ENCODE measurements around the gene F12. TPM values are rescaled to one million over a fixed set of nuclear protein-coding genes. Genes with fewer than 3 reads are reported as not detected.
A peak's percentile ranks its signal among the peaks of the same experiment; 100 is the strongest.

F12 gene
- total RNA-seq, 1 donor from 2014 or later: 0.31 TPM

DNA sequence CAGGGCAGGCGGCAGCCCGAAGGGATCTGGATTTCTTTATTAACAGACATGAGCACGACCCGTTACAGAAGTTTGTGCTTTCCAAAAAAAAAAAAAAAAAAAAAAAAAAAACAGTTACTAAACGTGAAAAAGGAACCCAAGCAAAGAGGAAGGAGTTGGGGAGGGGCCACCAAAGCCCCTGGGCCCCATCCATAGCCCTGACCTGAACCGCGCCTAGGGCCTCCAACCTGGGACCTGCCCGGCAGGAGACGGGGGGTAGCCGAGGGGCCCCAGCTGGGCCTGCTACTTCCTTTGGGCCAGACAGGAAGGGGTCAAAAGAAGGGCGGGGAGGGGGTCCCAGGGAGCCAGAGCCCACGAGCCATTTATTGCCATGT, 47.2 kb upstream of the F12 start:
- Mint-ChIP-seq H3K36me3 (ENCODE audit: low read depth) (no peaks in the 10 kb centered on the region), H3K4me3 (no peak overlapping the region), H3K27me3 (no peaks in the 10 kb centered on the region), H3K9me3 (no peaks in the 10 kb centered on the region), H3K27ac (no peak overlapping the region), H3K4me1 (peaks cover 28% of the 10 kb centered on the region)
- TF ChIP-seq, protein P1, sequence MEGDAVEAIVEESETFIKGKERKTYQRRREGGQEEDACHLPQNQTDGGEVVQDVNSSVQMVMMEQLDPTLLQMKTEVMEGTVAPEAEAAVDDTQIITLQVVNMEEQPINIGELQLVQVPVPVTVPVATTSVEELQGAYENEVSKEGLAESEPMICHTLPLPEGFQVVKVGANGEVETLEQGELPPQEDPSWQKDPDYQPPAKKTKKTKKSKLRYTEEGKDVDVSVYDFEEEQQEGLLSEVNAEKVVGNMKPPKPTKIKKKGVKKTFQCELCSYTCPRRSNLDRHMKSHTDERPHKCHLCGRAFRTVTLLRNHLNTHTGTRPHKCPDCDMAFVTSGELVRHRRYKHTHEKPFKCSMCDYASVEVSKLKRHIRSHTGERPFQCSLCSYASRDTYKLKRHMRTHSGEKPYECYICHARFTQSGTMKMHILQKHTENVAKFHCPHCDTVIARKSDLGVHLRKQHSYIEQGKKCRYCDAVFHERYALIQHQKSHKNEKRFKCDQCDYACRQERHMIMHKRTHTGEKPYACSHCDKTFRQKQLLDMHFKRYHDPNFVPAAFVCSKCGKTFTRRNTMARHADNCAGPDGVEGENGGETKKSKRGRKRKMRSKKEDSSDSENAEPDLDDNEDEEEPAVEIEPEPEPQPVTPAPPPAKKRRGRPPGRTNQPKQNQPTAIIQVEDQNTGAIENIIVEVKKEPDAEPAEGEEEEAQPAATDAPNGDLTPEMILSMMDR (IDR thresholded peaks at IDR 0.05): peak; percentile 3
- intact Hi-C loops (cut with micrococcal nuclease): loop anchor here (1.0 to 5.0 kb wide), 7 partner anchors 16 to 342 kb away; partner anchors contain the start of genes NSD1, PDLIM7 and TMED9
- ATAC-seq (ENCODE audit: low read depth) (no peak), DNase-seq (no peak)
- ChIA-PET POLR2A (interaction anchor here (1.4 to 6.0 kb wide), 4 partner anchors 30 to 67 kb away, joined by 6 to 88 read pairs (median 14); partner anchors contain the start of gene GRK6), CTCF (interaction anchor here (0.8 to 5.7 kb wide), 7 partner anchors 38 to 147 kb away, joined by 3 to 89 read pairs (median 5); no protein-coding TSS in a partner anchor)

DNA sequence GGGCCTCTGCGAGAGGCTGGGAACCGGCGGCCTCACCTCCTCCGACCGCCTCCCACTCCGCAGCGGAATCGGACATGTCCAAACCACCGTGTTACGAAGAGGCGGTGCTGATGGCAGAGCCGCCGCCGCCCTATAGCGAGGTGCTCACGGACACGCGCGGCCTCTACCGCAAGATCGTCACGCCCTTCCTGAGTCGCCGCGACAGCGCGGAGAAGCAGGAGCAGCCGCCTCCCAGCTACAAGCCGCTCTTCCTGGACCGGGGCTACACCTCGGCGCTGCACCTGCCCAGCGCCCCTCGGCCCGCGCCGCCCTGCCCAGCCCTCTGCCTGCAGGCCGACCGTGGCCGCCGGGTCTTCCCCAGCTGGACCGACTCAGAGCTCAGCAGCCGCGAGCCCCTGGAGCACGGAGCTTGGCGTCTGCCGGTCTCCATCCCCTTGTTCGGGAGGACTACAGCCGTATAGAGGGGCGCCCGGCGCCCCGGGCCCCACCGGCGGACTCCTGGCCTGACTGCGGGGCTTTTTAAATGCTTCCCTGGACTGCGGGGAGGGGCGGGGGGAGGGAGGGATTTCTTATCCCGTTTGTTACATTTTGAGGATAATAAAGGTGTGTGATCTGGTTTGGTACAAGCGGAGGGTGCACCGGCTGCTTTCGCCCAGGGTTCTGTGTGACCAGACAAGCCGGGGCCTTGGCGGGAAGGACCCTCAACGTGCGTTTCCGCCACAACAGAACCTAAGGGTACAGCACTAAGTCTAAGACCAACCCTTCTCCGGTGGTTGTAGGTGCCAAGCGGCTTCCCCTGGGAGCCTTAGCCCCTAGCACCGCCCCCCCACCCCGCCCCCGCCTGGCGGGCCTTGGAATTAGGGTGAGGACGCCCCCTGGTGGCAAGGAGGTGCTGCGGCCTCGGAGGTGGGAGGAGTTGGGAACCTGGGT, 46.6 kb upstream of the F12 start:
- DNase-seq: peak; percentile 83
- ChIA-PET POLR2A (interaction anchor here (0.6 to 6.0 kb wide), 18 partner anchors 10 to 156 kb away, joined by 3 to 101 read pairs (median 6); partner anchors contain the start of genes DOK3, GRK6, LMAN2 and PDLIM7), CTCF (interaction anchor here (0.6 to 13.5 kb wide), 25 partner anchors 12 to 344 kb away, joined by 3 to 293 read pairs (median 5); partner anchors contain the start of genes PDLIM7, PFN3 and TMED9)
- no peaks in the 10 kb centered on the region for H3K27me3 Mint-ChIP-seq
- no peaks in the 10 kb centered on the region for H3K9me3 Mint-ChIP-seq
- peak overlapping the region; percentile 91 for H3K4me3 Mint-ChIP-seq
- intact Hi-C loops (cut with micrococcal nuclease): loop anchor here (1.0 to 5.0 kb wide), 9 partner anchors 16 to 341 kb away; partner anchors contain the start of genes GRK6, MXD3, NSD1 and PDLIM7
- H3K27ac Mint-ChIP-seq: peak overlapping the region; percentile 91
- peaks cover 28% of the 10 kb centered on the region for H3K4me1 Mint-ChIP-seq
- no peaks in the 10 kb centered on the region for H3K36me3 Mint-ChIP-seq (ENCODE audit: low read depth)
- ATAC-seq (ENCODE audit: low read depth): peak; percentile 48
- TF ChIP-seq, protein P1 (IDR thresholded peaks at IDR 0.05): peak; percentile 77

DNA sequence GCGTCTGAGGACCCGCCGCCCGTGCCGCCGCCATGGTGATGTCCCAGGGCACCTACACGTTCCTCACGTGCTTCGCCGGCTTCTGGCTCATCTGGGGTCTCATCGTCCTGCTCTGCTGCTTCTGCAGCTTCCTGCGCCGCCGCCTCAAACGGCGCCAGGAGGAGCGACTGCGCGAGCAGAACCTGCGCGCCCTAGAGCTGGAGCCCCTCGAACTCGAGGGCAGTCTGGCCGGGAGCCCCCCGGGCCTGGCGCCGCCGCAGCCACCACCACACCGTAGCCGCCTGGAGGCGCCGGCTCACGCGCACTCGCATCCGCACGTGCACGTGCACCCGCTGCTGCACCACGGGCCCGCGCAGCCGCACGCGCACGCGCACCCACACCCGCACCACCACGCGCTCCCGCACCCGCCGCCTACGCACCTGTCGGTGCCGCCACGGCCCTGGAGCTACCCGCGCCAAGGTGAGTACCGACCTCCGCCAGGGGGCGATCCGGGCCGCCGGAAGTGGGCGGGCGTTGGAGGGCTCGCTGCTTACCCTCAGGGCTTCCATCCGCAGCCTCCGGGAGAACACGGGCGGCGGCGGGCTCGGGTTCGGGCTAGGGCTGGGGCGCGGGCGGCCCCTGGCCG, 45.8 kb upstream of the F12 start:
- POLR2A ChIA-PET: interaction anchor here (0.6 to 6.0 kb wide), 21 partner anchors 9 to 673 kb away, joined by 3 to 101 read pairs (median 5); partner anchors contain the start of genes DOK3, GRK6, LMAN2 and PDLIM7
- peak; percentile 62 for ATAC-seq (ENCODE audit: low read depth)
- intact Hi-C loops (cut with micrococcal nuclease): loop anchor here (1.0 to 5.0 kb wide), 3 partner anchors 29 to 323 kb away; partner anchors contain the start of genes GRK6, MXD3 and NSD1

DNA sequence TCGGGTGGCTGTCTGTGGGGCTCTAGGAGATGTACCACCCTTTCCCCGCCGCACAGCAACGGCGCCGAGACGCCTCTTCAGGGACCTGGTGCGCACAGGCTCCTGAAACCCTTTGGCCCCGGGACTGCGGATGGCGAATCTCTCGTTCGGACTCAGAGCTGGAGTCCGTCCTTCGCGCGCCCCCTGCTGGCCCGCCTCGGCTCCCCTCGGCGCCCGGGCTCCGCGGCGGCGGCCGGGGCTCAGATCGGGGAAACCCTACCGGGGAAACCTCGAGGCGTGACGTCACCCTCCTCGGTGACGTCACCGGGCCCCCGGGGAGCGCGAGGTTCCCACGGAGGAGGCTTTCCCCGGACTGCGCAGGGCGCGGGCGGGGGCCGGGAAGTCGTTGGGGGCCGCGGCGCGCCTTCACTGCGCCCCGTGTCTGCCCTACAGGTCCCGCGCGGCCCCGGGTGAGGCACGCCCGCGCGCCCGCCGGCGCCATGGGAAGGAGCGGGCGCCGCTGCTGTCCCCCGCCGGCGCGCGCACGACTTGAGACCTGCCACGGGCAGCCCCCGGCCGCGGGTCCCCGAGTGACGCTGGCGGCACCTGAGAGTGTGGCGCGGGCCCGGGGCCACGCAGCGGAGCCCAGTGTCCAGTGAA, 45.2 kb upstream of the F12 start:
- no peaks in the 10 kb centered on the region for H3K9me3 Mint-ChIP-seq
- POLR2A ChIA-PET: interaction anchor here (0.6 to 6.0 kb wide), 19 partner anchors 8 to 674 kb away, joined by 3 to 101 read pairs (median 6); partner anchors contain the start of genes DOK3, GRK6, LMAN2 and PDLIM7
- H3K27me3 Mint-ChIP-seq: no peaks in the 10 kb centered on the region
- peaks cover 28% of the 10 kb centered on the region for H3K4me1 Mint-ChIP-seq
- peak overlapping the region; percentile 91 for H3K4me3 Mint-ChIP-seq
- intact Hi-C loops (cut with micrococcal nuclease): loop anchor here (1.0 to 5.0 kb wide), 6 partner anchors 23 to 322 kb away; partner anchors contain the start of genes GRK6, MXD3 and NSD1
- peak overlapping the region; percentile 12 for H3K27ac Mint-ChIP-seq
- CTCF ChIA-PET: interaction anchor here (0.8 to 13.5 kb wide), 24 partner anchors 10 to 144 kb away, joined by 3 to 293 read pairs (median 5); partner anchors contain the start of genes PDLIM7, PFN3 and TMED9
- TF ChIP-seq, protein P1 (IDR thresholded peaks at IDR 0.05): no peak
- ATAC-seq (ENCODE audit: low read depth) (peak; percentile 48), DNase-seq (peak; percentile 97)
- H3K36me3 Mint-ChIP-seq (ENCODE audit: low read depth): no peaks in the 10 kb centered on the region

More for the DNA sequence above, 45.8 kb upstream of the F12 start:
- TF ChIP-seq, protein P1 (IDR thresholded peaks at IDR 0.05): peak; percentile 30
- Mint-ChIP-seq H3K4me1 (peaks cover 28% of the 10 kb centered on the region), H3K4me3 (peak overlapping the region; percentile 91), H3K36me3 (ENCODE audit: low read depth) (no peaks in the 10 kb centered on the region), H3K27me3 (no peaks in the 10 kb centered on the region), H3K27ac (peak overlapping the region; percentile 12), H3K9me3 (no peaks in the 10 kb centered on the region)
- DNase-seq: peak; percentile 96
- CTCF ChIA-PET: interaction anchor here (0.6 to 13.5 kb wide), 29 partner anchors 11 to 343 kb away, joined by 3 to 293 read pairs (median 5); partner anchors contain the start of genes PDLIM7, PFN3 and TMED9
